ENCODE data around the gene SPINK2. TPM values are rescaled to one million over a fixed set of nuclear protein-coding genes. Genes with fewer than 3 reads are reported as not detected.
A peak's percentile ranks its signal among the peaks of the same experiment; 100 is the strongest.

SPINK2 gene
- total and polyA plus RNA-seq, 3 experiments from 2014 or later: 1.6 to 10.8 (median 2.1) TPM

DNA sequence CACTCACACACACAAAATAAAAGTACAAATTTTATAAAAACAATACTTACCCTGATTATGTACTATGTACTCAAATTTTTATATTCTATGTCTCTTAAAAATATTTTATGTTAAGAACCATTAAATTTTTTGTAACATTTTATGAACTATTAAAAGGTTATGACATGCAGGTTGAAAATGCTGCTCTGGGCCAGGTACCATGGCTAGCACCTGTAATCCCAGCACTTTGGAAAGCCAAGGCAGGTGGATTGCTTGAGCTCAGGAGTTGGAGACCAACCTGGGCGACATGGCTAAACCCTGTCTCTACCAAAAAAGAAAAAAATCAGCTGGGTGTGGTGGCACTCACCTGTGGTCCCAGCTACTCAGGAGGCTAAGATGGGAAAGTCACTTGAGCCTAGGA, 29.4 kb upstream of the SPINK2 start:
- Histone ChIP-seq H3K36me3 (ENCODE audit: insufficient read depth, low read length) (no peaks in the 10 kb centered on the region), H3K27ac (ENCODE audit: low read depth, low read length) (no peak overlapping the region), H3K4me3 (ENCODE audit: low read length) (no peak overlapping the region), H3K27me3 (ENCODE audit: insufficient read depth, low read length, poor library complexity, severe bottlenecking) (no peaks in the 10 kb centered on the region), H3K4me1 (ENCODE audit: insufficient read depth, low read length) (no peaks in the 10 kb centered on the region), H3K9me3 (ENCODE audit: low read length) (no peaks in the 10 kb centered on the region)
- Mint-ChIP-seq H3K9me3 (no peaks in the 10 kb centered on the region), H3K27ac (no peak overlapping the region), H3K27me3 (peaks cover 2 to 5% of the 10 kb centered on the region in 2 donors), H3K36me3 (no peaks in the 10 kb centered on the region), H3K4me1 (no peaks in the 10 kb centered on the region), H3K4me3 (no peak overlapping the region)
- ChIA-PET POLR2A (no interaction called here), CTCF (no interaction called here)
- no peak for DNase-seq

DNA sequence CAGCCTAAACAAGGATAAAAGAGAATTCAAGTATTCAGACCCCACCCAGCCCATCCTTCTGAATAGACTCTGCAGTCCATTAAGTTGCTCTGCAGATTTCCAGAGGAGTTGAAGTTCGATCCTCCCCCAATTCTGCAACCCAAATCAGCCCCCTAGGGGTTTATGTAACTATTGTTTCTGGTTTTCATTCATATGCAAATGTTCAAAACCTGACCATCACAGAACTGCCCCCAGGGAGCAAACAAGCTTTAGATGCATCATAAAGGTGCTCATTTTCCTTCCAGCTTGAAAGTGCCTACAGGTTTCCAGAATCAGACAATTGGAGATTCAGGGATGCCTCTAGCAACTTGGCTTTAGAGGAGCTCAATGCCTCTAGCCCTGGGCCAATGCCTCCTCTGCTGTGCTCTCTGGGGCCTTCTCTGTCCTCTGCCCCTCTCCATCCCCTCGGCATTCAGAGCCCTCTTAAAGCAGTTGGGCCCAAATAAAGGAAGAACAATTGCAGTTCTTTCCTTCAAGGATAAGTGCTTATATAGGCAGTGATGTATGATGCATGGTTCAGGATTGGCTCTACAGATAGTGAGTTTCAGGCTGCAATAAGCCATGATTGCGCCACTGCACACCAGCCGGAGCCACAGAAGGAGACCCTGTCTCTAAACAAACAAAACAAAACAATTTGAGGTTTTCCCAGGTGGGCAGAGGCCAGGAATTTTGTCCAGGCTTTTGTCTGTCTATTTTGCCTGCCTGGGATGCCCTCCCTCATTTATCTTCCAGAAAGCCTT, 23.5 kb upstream of the SPINK2 start:
- no peaks in the 10 kb centered on the region for H3K9me3 ChIP-seq (ENCODE audit: low read length)
- DNase-seq: no peak
- H3K36me3 ChIP-seq (ENCODE audit: insufficient read depth, low read length): no peaks in the 10 kb centered on the region
- Mint-ChIP-seq H3K9me3 (no peaks in the 10 kb centered on the region), H3K4me1 (no peaks in the 10 kb centered on the region), H3K27me3 (peaks cover 4 to 5% of the 10 kb centered on the region in 2 donors), H3K4me3 (no peak overlapping the region), H3K36me3 (no peaks in the 10 kb centered on the region), H3K27ac (no peak overlapping the region)
- ChIA-PET POLR2A (no interaction called here), CTCF (interaction anchor here (1.1 kb wide), 1 partner anchor 9 kb away, joined by 6 read pairs; no protein-coding TSS in a partner anchor)
- H3K4me3 ChIP-seq (ENCODE audit: low read length): no peak overlapping the region
- no peaks in the 10 kb centered on the region for H3K4me1 ChIP-seq (ENCODE audit: insufficient read depth, low read length)
- H3K27me3 ChIP-seq (ENCODE audit: insufficient read depth, low read length, poor library complexity, severe bottlenecking): no peaks in the 10 kb centered on the region
- no peak overlapping the region for H3K27ac ChIP-seq (ENCODE audit: low read depth, low read length)

DNA sequence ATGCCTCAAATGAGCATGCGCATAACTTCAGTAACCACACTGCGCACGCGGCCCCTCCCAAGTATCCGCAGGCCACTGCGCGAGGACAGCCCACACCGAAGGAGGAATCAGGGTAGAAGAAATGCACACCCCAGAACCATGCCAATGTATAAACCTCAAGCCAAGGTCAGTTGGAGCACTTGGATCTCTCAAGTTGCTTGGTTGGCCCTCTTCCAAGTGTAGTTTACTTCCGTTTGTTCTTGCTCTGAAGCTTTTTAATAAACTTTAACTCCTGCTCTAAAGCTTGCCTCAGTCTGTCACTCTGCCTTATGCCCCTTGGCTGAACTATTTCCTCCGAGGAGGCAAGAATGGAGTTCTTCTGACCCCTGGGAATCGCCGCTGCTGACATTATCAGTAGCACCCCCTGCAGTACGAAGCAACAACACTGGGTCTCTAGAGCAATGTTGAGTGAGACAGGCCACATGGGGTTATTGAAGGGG, 22.0 kb upstream of the SPINK2 start:
- no peaks in the 10 kb centered on the region for H3K4me1 ChIP-seq (ENCODE audit: insufficient read depth, low read length)
- CTCF ChIA-PET: no interaction called here
- Mint-ChIP-seq H3K27ac (no peak overlapping the region), H3K4me3 (no peak overlapping the region), H3K4me1 (no peaks in the 10 kb centered on the region), H3K27me3 (peaks cover 4 to 5% of the 10 kb centered on the region in 2 donors), H3K36me3 (no peaks in the 10 kb centered on the region), H3K9me3 (no peaks in the 10 kb centered on the region)
- no peak overlapping the region for H3K27ac ChIP-seq (ENCODE audit: low read depth, low read length)
- POLR2A ChIA-PET: no interaction called here
- H3K4me3 ChIP-seq (ENCODE audit: low read length): no peak overlapping the region
- no peaks in the 10 kb centered on the region for H3K36me3 ChIP-seq (ENCODE audit: insufficient read depth, low read length)
- no peaks in the 10 kb centered on the region for H3K27me3 ChIP-seq (ENCODE audit: insufficient read depth, low read length, poor library complexity, severe bottlenecking)
- H3K9me3 ChIP-seq (ENCODE audit: low read length): no peaks in the 10 kb centered on the region
- no peak for DNase-seq

DNA sequence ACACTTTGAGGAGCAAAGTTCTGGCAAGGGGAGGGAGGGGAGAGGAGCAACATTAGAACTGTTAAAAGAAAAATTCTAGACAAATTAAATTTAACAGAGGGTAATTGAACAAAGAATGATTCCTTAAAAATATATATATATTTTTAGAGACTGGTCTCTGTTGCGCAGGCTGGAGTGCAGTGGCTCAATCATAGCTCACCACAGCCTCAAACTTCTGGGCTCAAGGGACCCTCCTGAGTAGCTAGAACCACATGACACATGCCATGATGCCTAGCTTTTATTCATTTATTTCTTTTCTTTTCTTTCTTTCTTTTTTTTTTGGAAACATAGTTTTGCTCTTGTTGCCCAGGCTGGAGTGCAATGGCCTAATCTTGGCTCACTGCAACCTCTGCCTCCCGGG, 19.1 kb upstream of the SPINK2 start:
- Mint-ChIP-seq H3K9me3 (no peaks in the 10 kb centered on the region), H3K4me1 (peaks cover 4 to 7% (median 5%) of the 10 kb centered on the region in 3 donors), H3K27ac (no peak overlapping the region), H3K27me3 (peaks cover 0 to 2% of the 10 kb centered on the region in 2 donors), H3K4me3 (no peak overlapping the region), H3K36me3 (no peaks in the 10 kb centered on the region)
- POLR2A ChIA-PET: no interaction called here
- CTCF ChIA-PET: interaction anchor here (0.8 kb wide), 1 partner anchor 265 kb away, joined by 3 read pairs; no protein-coding TSS in a partner anchor
- no peak for DNase-seq
- Histone ChIP-seq H3K4me3 (ENCODE audit: low read length) (no peak overlapping the region), H3K27me3 (ENCODE audit: insufficient read depth, low read length, poor library complexity, severe bottlenecking) (no peaks in the 10 kb centered on the region), H3K27ac (ENCODE audit: low read depth, low read length) (no peak overlapping the region), H3K4me1 (ENCODE audit: insufficient read depth, low read length) (no peaks in the 10 kb centered on the region), H3K36me3 (ENCODE audit: insufficient read depth, low read length) (no peaks in the 10 kb centered on the region), H3K9me3 (ENCODE audit: low read length) (no peaks in the 10 kb centered on the region)

DNA sequence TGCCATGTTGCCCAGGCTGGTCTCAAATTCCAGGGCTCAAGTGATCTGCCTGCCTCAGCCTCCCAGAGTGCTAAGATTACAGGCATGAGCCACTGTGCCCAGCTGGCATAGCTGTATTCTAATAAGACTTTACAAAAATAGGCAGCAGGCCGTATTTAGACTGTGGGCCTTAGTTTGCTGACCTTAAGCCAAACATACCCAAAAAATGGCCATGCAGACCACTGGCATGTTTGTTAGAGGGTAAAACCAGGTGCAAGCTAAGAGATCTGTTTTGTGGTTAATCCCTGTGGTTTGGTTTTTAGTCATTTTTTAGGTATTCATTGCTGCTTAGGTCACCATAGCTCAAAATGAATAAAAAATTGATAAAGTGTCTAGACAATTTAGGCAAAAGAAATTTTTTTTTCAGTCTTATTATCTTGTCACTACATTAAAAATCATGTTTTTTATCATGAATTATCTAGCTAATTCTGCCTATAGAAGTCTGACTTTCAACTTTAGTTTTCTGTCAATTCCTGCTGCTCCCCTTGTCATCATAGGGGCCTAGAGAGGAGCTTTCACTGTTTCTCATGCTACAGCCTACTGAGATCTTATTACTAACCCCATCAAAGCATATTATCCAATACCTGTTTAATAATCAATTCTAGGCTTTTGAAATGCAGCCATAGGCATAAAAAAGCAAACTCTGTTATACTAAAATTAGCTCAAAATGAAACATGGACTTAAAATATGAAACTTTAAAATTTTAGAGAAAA, 7.5 kb upstream of the SPINK2 start:
- POLR2A ChIA-PET: no interaction called here
- Histone ChIP-seq H3K27me3 (ENCODE audit: insufficient read depth, low read length, poor library complexity, severe bottlenecking) (no peaks in the 10 kb centered on the region), H3K36me3 (ENCODE audit: insufficient read depth, low read length) (no peaks in the 10 kb centered on the region), H3K4me3 (ENCODE audit: low read length) (no peak overlapping the region), H3K4me1 (ENCODE audit: insufficient read depth, low read length) (no peaks in the 10 kb centered on the region), H3K27ac (ENCODE audit: low read depth, low read length) (no peak overlapping the region), H3K9me3 (ENCODE audit: low read length) (no peaks in the 10 kb centered on the region)
- Mint-ChIP-seq H3K36me3 (no peaks in the 10 kb centered on the region), H3K27ac (no peak overlapping the region), H3K4me3 (no peak overlapping the region), H3K4me1 (no peaks in the 10 kb centered on the region), H3K27me3 (peaks cover 0 to 2% of the 10 kb centered on the region in 2 donors), H3K9me3 (no peaks in the 10 kb centered on the region)
- CTCF ChIA-PET: interaction anchor here (0.9 kb wide), 1 partner anchor 285 kb away, joined by 4 read pairs; no protein-coding TSS in a partner anchor
- DNase-seq: no peak

DNA sequence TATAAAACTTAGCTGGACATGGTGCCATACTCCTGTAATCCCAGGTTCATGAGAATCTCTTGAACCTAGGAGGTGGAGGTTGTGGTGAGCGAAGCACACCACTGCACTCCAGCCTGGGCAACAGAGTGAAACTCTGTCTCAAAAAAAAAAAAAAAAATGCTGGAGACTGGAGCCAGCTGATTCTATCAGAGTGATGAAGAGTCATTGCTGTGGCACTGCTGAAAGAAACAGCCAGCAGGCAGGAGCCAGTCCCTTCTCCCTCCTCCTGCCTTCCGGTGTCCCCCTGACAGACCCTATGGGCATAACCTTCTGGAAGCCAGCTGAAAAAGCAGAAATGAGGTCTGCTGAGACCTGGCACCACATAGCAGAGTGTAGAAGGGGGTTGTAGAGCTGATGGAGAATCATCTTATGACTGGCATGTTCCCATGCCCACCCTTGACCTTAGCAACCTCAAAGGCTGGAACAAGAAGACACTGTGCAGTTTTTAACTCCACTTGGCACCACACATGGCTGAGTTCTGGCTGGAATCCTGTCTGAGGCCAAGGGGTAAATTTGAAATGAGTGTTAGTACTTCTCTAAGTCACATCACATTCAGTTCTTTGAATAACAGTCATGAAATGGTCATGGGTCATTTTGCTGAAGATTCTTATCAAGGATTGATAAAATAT, 2.6 kb upstream of the SPINK2 start:
- no peaks in the 10 kb centered on the region for H3K9me3 ChIP-seq (ENCODE audit: low read length)
- H3K9me3 Mint-ChIP-seq: no peaks in the 10 kb centered on the region
- no peak for DNase-seq
- no peaks in the 10 kb centered on the region for H3K27me3 ChIP-seq (ENCODE audit: insufficient read depth, low read length, poor library complexity, severe bottlenecking)
- no peaks in the 10 kb centered on the region for H3K36me3 ChIP-seq (ENCODE audit: insufficient read depth, low read length)
- H3K27me3 Mint-ChIP-seq: peaks cover 0 to 2% of the 10 kb centered on the region in 2 donors
- H3K4me3 ChIP-seq (ENCODE audit: low read length): no peak overlapping the region
- peaks cover 9% of the 10 kb centered on the region for H3K4me1 ChIP-seq (ENCODE audit: insufficient read depth, low read length)
- H3K4me3 Mint-ChIP-seq: no peak overlapping the region
- ChIA-PET POLR2A (no interaction called here), CTCF (interaction anchor here (3.2 kb wide), 1 partner anchor 12 kb away, joined by 15 read pairs; no protein-coding TSS in a partner anchor)
- peaks cover 0 to 3% (median 0%) of the 10 kb centered on the region in 3 donors for H3K36me3 Mint-ChIP-seq
- H3K27ac ChIP-seq (ENCODE audit: low read depth, low read length): no peak overlapping the region
- H3K27ac Mint-ChIP-seq: no peak overlapping the region
- H3K4me1 Mint-ChIP-seq: peaks cover 8 to 24% (median 9%) of the 10 kb centered on the region in 3 donors

DNA sequence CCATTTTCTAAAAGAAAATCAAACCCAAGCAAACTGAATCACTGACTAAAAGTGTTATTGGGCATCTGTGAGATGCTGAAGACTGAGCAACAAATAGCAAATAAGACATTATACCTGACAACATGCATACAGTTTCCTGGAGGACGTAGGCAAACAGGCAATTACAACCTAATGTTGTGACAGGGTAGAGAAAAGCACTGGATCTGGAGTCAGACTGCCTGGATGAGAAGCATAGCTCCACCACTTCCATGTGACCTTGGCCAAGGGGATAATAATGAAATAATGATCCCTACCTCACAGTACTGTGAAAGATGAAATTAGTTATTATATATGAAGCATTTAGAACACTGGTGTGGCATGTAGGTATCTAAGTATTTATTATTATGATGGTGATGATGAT, 2.7 kb downstream of the SPINK2 start:
- ChIA-PET POLR2A (no interaction called here), CTCF (no interaction called here)
- Histone ChIP-seq H3K36me3 (ENCODE audit: insufficient read depth, low read length) (no peaks in the 10 kb centered on the region), H3K27ac (ENCODE audit: low read depth, low read length) (no peak overlapping the region), H3K4me1 (ENCODE audit: insufficient read depth, low read length) (peaks cover 25% of the 10 kb centered on the region), H3K4me3 (ENCODE audit: low read length) (no peak overlapping the region), H3K9me3 (ENCODE audit: low read length) (no peaks in the 10 kb centered on the region), H3K27me3 (ENCODE audit: insufficient read depth, low read length, poor library complexity, severe bottlenecking) (no peaks in the 10 kb centered on the region)
- no peak for DNase-seq
- Mint-ChIP-seq H3K4me1 (peaks cover 15 to 44% (median 27%) of the 10 kb centered on the region in 3 donors), H3K27ac (peak overlapping the region in 2 of 8 donors; percentile 26 to 40), H3K27me3 (peaks cover 0 to 1% of the 10 kb centered on the region in 2 donors), H3K9me3 (no peaks in the 10 kb centered on the region), H3K36me3 (peaks cover 0 to 4% (median 0%) of the 10 kb centered on the region in 3 donors), H3K4me3 (peak overlapping the region in 2 of 7 donors; percentile 0 to 65)
